SK-N-MC (cell line): Measurements from ENCODE around the gene BOD1L2.

Experiments used
- DNase-seq: peaks from one replicate; pipeline ENCODE4 v3.0.0-alpha.2; 2011; ENCODE audit warnings: low read depth, low spot score
- H3K27ac ChIP-seq: fragments of 200-600 bp; sonication (generic); 2 replicates; pipeline ENCODE4 v1.5.1; 2016; ENCODE audit warnings: mixed run types
- H3K36me3 ChIP-seq: fragments of 200-600 bp; sonication (generic); 2 replicates; pipeline ENCODE4 v1.6.1; 2017; ENCODE audit warnings: antibody characterized with exemption, low read length, mixed read lengths; ENCODE audit not compliant: insufficient read depth
- H3K4me3 ChIP-seq: fragments of 200-600 bp; sonication (generic); 2 replicates; pipeline ENCODE4 v1.5.1; 2016
- H3K9ac ChIP-seq: fragments of 200-600 bp; sonication (generic); 2 replicates; pipeline ENCODE4 v1.8.0; 2017; ENCODE audit warnings: mixed run types, mixed read lengths; ENCODE audit not compliant: insufficient read length
- H3K9me3 ChIP-seq: fragments of 200-600 bp; sonication (generic); 2 replicates; pipeline ENCODE4 v1.6.1; 2017; ENCODE audit warnings: low read depth, mild to moderate bottlenecking, antibody characterized with exemption, low read length, moderate library complexity, mixed read lengths
- EZH2 ChIP-seq: fragments of 200-600 bp; sonication (generic); IDR thresholded peaks from one replicate; pipeline ENCODE4 v1.6.1; 2017; ENCODE audit warnings: antibody characterized with exemption
- FOXP2 ChIP-seq: optimal IDR thresholded peaks from 2 replicates; pipeline ENCODE3; 2011; ENCODE audit warnings: mild to moderate bottlenecking, moderate library complexity; ENCODE audit not compliant: insufficient read depth; ENCODE audit errors: extremely low read length, control extremely low read depth
- POLR2AphosphoS5 ChIP-seq: IDR thresholded peaks from 2 replicates; pipeline ENCODE4 v1.6.1; 2012; ENCODE audit warnings: mild to moderate bottlenecking, low read depth, low read length, borderline replicate concordance

The BOD1L2 gene

GRCh38 chr18:57167617-57168308, 20.9 kb downstream of the BOD1L2 start:
- DNase-seq = no peak
- no peak overlapping the region for H3K27ac ChIP-seq
- no peaks in the 10 kb centered on the region for H3K36me3 ChIP-seq
- H3K9me3 ChIP-seq = no peaks in the 10 kb centered on the region
- H3K4me3 ChIP-seq = no peak overlapping the region
- TF ChIP-seq POLR2AphosphoS5 (no peak), EZH2 (no peak), FOXP2 (no peak)
- no peak overlapping the region for H3K9ac ChIP-seq

GRCh38 chr18:57171026-57171425, 24.1 kb downstream of the BOD1L2 start:
- TF ChIP-seq FOXP2 (no peak), POLR2AphosphoS5 (no peak), EZH2 (no peak)
- DNase-seq = no peak
- Histone ChIP-seq H3K36me3 (no peaks in the 10 kb centered on the region), H3K27ac (no peak overlapping the region), H3K9me3 (no peaks in the 10 kb centered on the region), H3K4me3 (no peak overlapping the region), H3K9ac (no peak overlapping the region)

GRCh38 chr18:57175532-57175931, 28.6 kb downstream of the BOD1L2 start:
- Histone ChIP-seq H3K27ac (no peak overlapping the region), H3K9me3 (no peaks in the 10 kb centered on the region), H3K4me3 (no peak overlapping the region), H3K36me3 (no peaks in the 10 kb centered on the region), H3K9ac (no peak overlapping the region)
- no peak for DNase-seq
- no peak for TF ChIP-seq FOXP2
- TF ChIP-seq EZH2 = no peak
- no peak for TF ChIP-seq POLR2AphosphoS5

DNA sequence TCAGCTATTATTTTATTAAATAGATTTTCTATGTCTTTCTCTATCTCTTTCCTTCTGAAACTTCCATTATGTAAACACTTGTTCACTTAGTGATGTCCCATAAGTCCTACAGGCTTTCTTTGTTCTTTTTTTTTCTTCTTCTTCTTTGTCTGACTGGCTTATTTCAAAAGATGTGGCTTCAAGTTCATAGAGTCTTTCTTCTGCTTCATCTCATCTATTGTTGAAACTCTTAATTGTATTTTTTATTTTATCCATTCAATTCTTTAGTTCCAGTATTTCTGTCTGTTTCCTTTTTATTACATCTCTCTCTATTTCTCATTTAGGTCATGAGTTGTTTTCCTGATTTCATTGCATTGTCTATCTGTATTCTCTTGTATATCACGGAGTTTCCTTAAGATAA, 38.5 kb downstream of the BOD1L2 start:
- Histone ChIP-seq H3K9ac (no peak overlapping the region), H3K27ac (no peak overlapping the region), H3K4me3 (no peak overlapping the region), H3K36me3 (no peaks in the 10 kb centered on the region), H3K9me3 (no peaks in the 10 kb centered on the region)
- no peak for DNase-seq
- TF ChIP-seq EZH2 (no peak), FOXP2 (no peak), POLR2AphosphoS5 (no peak)

DNA sequence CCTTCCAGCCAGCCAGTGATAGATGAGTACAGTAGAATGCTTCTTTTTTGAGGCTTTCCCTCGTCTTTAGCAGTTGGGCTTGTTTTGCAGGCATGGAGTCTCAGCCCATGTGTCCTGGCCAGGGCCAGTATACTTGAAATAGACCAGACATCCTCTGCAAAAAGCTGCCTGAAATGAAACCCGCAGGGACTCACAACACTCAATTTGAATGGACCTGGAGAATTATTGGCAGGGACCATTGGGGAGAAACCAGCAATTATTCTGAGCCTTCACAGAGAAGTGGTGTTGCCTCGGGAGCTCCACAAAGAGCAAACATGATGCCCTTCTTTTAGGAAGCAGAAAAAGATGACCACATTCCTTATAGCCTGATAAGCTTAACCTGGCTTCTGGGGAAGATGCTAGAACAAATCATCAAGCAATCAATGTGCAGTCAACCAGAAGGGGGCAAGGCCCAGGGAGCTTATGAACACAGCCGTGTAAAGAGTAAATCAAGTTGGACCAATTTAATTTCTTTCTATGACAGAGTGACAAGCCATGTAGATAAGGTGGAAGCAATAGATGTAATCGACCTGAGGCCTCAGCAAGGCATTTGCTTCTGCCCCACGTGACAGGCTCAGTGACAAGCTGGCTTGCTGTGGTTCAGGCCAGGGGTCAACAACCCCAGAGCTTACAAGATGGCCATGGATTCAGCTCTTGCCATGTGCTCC, 42.1 kb downstream of the BOD1L2 start:
- Histone ChIP-seq H3K9ac (no peak overlapping the region), H3K36me3 (no peaks in the 10 kb centered on the region), H3K27ac (no peak overlapping the region), H3K4me3 (no peak overlapping the region), H3K9me3 (no peaks in the 10 kb centered on the region)
- DNase-seq = no peak
- TF ChIP-seq EZH2 (no peak), FOXP2 (no peak), POLR2AphosphoS5 (no peak)

- no peak overlapping the region for H3K9ac ChIP-seq
- no peak overlapping the region for H3K27ac ChIP-seq
- no peaks in the 10 kb centered on the region for H3K9me3 ChIP-seq
- H3K4me3 ChIP-seq = no peak overlapping the region
- H3K36me3 ChIP-seq = no peaks in the 10 kb centered on the region
- TF ChIP-seq POLR2AphosphoS5 = no peak
- TF ChIP-seq EZH2 = no peak
- no peak for TF ChIP-seq FOXP2
- DNase-seq = no peak
Observed at GRCh38 chr18:57190026-57190425, 43.1 kb downstream of the BOD1L2 start.

GRCh38 chr18:57194070-57194469, 47.2 kb downstream of the BOD1L2 start:
- no peak for DNase-seq
- Histone ChIP-seq H3K36me3 (no peaks in the 10 kb centered on the region), H3K9ac (no peak overlapping the region), H3K27ac (no peak overlapping the region), H3K9me3 (no peaks in the 10 kb centered on the region), H3K4me3 (no peak overlapping the region)
- TF ChIP-seq EZH2 (no peak), POLR2AphosphoS5 (no peak)

GRCh38 chr18:57194622-57195021, 47.7 kb downstream of the BOD1L2 start:
- no peaks in the 10 kb centered on the region for H3K9me3 ChIP-seq
- DNase-seq = no peak
- TF ChIP-seq EZH2 = no peak
- TF ChIP-seq FOXP2 = no peak
- TF ChIP-seq POLR2AphosphoS5 = no peak
- H3K36me3 ChIP-seq = no peaks in the 10 kb centered on the region
- H3K4me3 ChIP-seq = no peak overlapping the region
- H3K9ac ChIP-seq = no peak overlapping the region
- H3K27ac ChIP-seq = no peak overlapping the region

DNA sequence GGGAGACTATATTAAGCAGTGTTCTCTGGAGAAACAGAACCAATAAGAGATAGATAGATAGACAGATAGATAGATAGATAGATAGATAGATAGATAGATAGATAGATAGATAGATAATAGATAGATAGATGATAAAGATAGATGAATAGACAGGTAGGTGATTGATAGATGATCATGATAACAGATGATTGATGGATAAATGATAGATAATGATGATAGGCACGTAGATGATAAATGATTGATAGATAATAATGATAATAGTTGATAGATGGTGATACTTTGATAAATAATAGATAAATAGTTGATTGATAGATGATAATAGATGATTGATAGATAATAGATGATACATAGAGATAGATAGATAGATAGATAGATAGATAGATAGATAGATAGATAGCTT, 48.5 kb downstream of the BOD1L2 start:
- DNase-seq = no peak
- Histone ChIP-seq H3K4me3 (no peak overlapping the region), H3K36me3 (no peaks in the 10 kb centered on the region), H3K9ac (no peak overlapping the region), H3K9me3 (no peaks in the 10 kb centered on the region), H3K27ac (no peak overlapping the region)
- no peak for TF ChIP-seq EZH2
- TF ChIP-seq FOXP2 = no peak
- TF ChIP-seq POLR2AphosphoS5 = no peak

- Histone ChIP-seq H3K9ac (no peak overlapping the region), H3K27ac (no peak overlapping the region), H3K36me3 (no peaks in the 10 kb centered on the region), H3K4me3 (no peak overlapping the region), H3K9me3 (no peaks in the 10 kb centered on the region)
- TF ChIP-seq EZH2 (no peak), FOXP2 (no peak), POLR2AphosphoS5 (no peak)
- no peak for DNase-seq
Observed at GRCh38 chr18:57197261-57197660, 50.4 kb downstream of the BOD1L2 start.
